GM21723 (cell line): ENCODE data around the gene GATAD1.
A peak's percentile ranks its signal among the peaks of the same experiment; 100 is the strongest.
"Not testable (repeated sequence)": the region's sequence is repeated elsewhere in the genome, so short reads cannot be mapped to it uniquely, and the experiment has no call there.

Experiments
- ATAC-seq: cut with Tn5 transposase; IDR thresholded peaks from one replicate; pipeline ENCODE4 v1.9.1; 2021; ENCODE audit warnings: mild to moderate bottlenecking, moderate library complexity; ENCODE audit not compliant: unreplicated experiment

The GATAD1 gene

GRCh38 chr7:92447345-92448204 lies at the start of gene GATAD1:
TSS of gene GATAD1 (plus strand) at chr7:92447482. CDS start at chr7:92447730, 248 bp downstream.
- peak; percentile 89 for ATAC-seq

GRCh38 chr7:92397542-92397941 lies 49.7 kb upstream of the GATAD1 start:
- no peak for ATAC-seq

DNA sequence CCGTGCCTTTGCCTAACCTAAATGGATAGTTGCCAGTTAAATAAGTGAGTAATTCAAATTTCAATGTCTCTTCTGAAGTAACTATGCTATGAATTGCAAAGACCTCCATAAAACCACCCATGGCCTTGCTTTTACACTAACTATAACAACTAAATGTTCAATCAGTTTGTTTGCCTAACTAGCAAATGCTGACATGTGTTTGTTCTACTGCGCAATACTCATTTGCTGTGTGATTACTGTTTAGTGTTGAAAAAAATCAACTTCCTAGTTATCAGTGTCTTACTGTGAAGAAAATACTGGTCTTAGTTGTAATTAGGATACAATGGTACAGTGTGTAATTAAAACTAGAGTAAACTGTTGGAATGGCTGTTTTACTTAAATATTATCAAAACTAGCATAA lies 47.3 kb upstream of the GATAD1 start:
- no peak for ATAC-seq

DNA sequence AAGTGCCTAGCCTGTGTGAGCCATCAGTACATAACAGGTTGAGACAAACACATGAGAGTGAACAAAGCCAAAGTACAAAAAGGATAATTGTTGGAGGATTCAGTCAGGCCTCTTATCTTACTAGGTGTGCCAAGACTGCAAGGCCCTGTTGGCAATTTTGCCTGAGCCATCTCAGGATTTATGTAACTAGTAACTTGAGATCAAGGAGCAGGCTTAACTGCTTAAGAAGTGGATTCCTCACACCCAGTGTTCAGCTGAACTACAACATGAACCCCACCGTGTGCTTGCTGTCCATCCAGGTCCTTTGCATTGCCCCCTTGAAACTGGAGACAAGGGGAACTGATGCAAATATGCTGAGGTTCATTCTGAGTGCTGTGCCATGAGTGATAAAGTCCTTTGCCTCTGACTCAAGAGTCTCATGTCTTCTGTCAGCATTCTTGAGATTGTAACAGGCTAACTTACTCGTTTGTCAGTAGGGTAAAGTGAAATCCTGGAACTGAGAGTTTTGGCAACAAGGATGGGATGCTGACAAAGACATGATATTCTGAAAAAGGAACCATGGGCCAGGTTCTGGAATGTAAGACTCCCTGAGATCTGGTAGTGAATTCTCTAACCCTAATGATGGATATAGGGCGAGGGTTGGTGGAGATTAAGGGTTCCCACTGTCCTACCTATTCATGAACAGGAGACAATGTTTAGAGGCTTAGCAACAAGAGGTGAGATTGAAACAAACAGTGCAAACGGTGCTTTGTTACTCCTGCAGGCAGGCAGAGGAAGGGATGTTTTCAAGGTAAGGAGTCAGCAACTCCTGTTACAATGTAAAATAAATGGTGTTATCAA lies 44.1 kb upstream of the GATAD1 start:
- ATAC-seq, result no peak

DNA sequence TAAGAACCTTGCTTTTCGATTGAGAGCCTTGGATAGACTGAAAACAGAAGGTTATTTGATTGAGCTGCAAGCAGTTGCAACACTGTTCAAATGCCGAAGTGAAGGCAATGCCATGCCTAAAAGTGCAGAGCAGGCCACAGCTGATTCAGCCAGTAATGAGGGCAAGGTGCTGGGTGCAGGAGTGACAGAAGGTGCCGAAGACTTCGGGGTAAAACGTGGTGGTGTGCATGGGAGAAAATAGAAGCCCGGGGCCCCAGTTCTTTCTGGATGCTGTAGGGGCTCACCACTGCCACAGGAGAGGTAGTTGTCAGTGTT lies 43.6 kb upstream of the GATAD1 start:
- no peak for ATAC-seq

- no peak for ATAC-seq
Measured at GRCh38 chr7:92404170-92404614, 43.1 kb upstream of the GATAD1 start.

- no peak for ATAC-seq
Measured at GRCh38 chr7:92409357-92409756, 37.9 kb upstream of the GATAD1 start.

- not testable (repeated sequence) for ATAC-seq
Measured at GRCh38 chr7:92410162-92410561, 37.1 kb upstream of the GATAD1 start.

DNA sequence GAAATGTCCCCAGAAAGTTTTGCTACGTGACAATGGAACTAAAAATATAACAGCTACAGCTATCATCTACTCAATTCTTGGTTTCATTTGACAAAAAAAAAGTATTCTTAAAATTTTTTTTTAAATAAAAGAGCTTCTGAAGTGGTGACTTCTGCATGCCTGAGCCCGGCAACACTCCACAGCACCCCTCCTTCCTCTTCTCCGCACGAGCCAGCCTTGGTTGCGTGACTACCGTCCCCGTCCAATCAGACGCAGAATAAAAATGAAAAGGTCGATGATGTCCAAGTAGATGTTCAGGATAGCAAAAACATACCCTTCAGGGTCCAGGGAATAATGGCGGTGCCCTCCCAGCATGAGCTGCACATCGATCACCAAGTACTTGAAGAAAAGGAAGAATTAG lies 34.5 kb upstream of the GATAD1 start:
- ATAC-seq, result no peak

DNA sequence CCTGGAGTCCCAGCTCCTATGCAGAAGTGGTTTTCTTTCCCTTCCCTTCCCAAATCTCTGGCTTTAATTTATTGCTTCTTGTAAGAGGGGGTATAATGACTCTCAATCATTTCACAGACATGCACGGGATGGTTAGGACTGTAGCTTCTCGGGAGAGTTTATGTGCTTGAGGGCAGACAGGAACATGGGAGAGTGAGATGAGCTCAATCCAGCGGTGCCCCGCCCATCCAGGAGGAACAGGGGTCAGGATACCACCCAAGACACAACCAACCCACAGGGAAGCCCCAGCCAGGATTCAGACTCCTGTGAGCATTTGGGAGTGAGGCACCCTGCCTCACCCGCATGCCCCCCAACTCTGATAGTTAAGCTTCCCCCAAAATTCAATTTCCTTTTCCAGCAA lies 33.7 kb upstream of the GATAD1 start:
- no peak for ATAC-seq

DNA sequence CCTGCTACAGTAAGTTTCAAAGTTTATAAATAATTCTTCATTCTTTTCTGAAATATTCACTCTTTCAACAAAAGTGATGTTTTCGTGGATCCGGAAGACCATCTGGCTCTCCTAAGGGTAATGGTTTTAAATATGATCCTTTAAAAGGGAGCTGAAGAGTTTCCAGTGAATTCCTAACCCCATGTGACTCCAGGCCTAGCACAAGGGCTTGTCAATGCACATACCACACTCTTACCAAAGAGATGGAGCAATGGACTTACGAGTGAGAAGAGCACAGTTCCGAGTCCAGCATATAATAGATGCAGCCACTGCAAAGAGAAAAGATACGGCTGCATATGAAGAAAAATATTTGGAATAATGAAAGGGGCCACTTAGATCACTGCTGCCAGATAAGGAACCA lies 32.1 kb upstream of the GATAD1 start:
- ATAC-seq, result no peak

GRCh38 chr7:92417913-92418312 lies 29.4 kb upstream of the GATAD1 start:
- no peak for ATAC-seq

GRCh38 chr7:92421676-92422435 lies 25.4 kb upstream of the GATAD1 start:
- ATAC-seq, result no peak

DNA sequence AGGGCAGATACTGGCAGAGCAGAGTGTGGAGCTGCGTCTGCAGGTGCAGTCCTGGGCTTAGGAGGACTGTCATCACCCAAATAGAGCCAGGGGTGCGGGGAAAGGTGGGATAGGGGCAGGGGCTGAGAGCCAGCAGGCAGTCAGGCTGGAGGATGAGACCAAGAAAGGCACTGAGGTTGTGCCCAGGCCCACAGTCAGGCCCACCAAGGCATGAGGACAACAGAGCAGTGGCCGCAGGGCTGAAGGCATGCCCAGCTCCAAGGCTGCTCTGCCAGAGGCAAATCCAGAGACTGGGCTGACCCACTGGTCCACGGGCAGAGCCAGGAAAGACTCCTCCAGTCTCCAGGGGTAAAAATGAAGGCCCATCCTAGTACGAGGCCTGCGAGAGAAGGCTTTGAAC lies 24.4 kb upstream of the GATAD1 start:
- ATAC-seq, result no peak

DNA sequence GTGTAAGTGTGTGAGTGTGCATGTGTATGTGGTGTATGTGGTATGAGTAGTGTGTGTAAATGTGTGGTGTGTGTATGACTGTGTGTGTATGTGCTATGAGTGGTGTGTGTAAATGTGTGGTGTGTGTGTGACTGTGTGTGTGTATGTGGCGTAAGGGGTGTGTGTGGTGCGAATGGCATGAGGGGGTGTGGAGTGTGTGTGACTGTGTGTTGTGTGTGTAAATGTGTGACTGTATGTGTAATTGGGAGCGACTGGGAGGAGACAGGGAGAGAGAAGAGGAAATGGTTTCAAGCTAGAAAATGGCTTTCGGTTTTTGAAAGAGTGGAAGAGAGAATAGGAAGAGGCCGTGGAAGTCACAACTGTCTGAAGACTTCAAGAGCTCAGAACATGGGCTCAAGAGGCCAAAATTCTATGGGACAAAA lies 23.6 kb upstream of the GATAD1 start:
- ATAC-seq, result no peak

- no peak for ATAC-seq
Measured at GRCh38 chr7:92425311-92425947, 21.9 kb upstream of the GATAD1 start.

- ATAC-seq, result no peak
Measured at GRCh38 chr7:92427193-92427592, 20.1 kb upstream of the GATAD1 start.

DNA sequence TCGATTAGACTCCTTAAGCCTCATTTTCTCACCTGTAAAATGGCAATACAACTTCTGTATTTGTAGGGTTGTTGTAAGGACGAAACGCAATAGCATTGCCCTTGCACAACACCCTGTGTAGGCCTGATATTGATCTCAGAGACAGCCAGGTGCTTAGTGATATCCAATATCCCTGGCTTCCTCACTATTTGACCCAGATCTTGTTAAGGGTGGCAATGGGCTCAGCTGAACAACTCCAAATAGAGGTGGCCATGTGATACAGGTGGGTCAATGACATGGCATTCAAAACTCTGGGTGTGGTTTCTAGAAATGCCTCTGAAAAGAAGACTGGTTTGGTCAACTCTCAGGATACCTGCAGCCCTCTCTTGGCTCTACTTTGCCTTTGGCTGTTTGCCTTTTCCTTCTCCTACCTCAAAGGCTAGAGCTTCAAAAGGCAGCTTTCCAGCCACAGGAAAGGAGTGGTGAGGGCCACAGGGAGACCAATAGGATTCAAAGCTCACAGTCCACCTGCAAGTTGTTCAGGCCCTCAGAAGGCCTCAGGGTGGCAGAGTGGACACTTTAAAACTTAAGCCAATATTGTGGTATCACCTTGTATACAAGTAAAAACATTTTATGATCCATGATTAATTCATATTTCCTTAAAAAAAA lies 14.9 kb upstream of the GATAD1 start:
- ATAC-seq, result no peak

- ATAC-seq, result no peak
Measured at GRCh38 chr7:92433019-92433418, 14.3 kb upstream of the GATAD1 start.

GRCh38 chr7:92435542-92435941 lies 11.7 kb upstream of the GATAD1 start:
- ATAC-seq, result no peak
